WTC11 (cell line): ENCODE measurements around the gene DBX1.

Source experiments
- CREM ChIP-seq: sonication (generic); formaldehyde crosslinking; IDR thresholded peaks from 2 replicates; pipeline ENCODE4 v1.8.1; 2022; ENCODE audit warnings: mild to moderate bottlenecking, missing genetic modification reagents, moderate library complexity
- GRHL2 ChIP-seq: fragments of 250-450 bp; sonication (Bioruptor Pico); IDR thresholded peaks from 2 replicates; pipeline ENCODE4 v1.8.0; 2022; ENCODE audit warnings: mild to moderate bottlenecking, moderate library complexity; ENCODE audit not compliant: insufficient replicate concordance, severe bottlenecking
- IRF2 ChIP-seq: sonication (generic); formaldehyde crosslinking; IDR thresholded peaks from 2 replicates; pipeline ENCODE4 v1.8.0; 2022; ENCODE audit warnings: low read depth, missing genetic modification reagents, borderline replicate concordance
- RORB ChIP-seq: fragments of 250-450 bp; sonication (Bioruptor Pico); IDR thresholded peaks from 2 replicates; pipeline ENCODE4 v1.9.0; 2021; ENCODE audit warnings: mild to moderate bottlenecking
- TCF7 ChIP-seq: sonication (generic); formaldehyde crosslinking; IDR thresholded peaks from 2 replicates; pipeline ENCODE4 v1.8.0; 2022; ENCODE audit warnings: mild to moderate bottlenecking, low read depth, missing genetic modification reagents, moderate library complexity
- ZNF121 ChIP-seq: sonication (generic); formaldehyde crosslinking; IDR thresholded peaks from 2 replicates; pipeline ENCODE4 v1.8.0; 2023; ENCODE audit warnings: missing genetic modification reagents
- ZNF232 ChIP-seq: sonication (generic); formaldehyde crosslinking; IDR thresholded peaks from 2 replicates; pipeline ENCODE4 v1.8.0; 2022; ENCODE audit warnings: mild to moderate bottlenecking, missing genetic modification reagents
- TF ChIP-seq, protein P1 (sequence below): fragments of 200-600 bp; IDR thresholded peaks from 2 replicates; pipeline ENCODE4 v1.8.0; 2022; ENCODE audit warnings: antibody characterized with exemption
- TF ChIP-seq, protein P2 (sequence below): sonication (generic); formaldehyde crosslinking; conservative IDR thresholded peaks from 2 replicates; pipeline ENCODE4 v1.8.1; 2023; ENCODE audit warnings: mild to moderate bottlenecking, low read depth, missing genetic modification reagents, moderate library complexity
- TF ChIP-seq, protein P3 (sequence below): fragments of 250-450 bp; sonication (Bioruptor Pico); IDR thresholded peaks from 2 replicates; pipeline ENCODE4 v1.9.0; 2021; ENCODE audit warnings: mild to moderate bottlenecking, borderline replicate concordance
- TF ChIP-seq, protein P4 (sequence below): sonication (generic); formaldehyde crosslinking; IDR thresholded peaks from 2 replicates; pipeline ENCODE4 v1.8.1; 2022; ENCODE audit warnings: low read depth, mild to moderate bottlenecking, moderate library complexity, missing genetic modification reagents, borderline replicate concordance
- TF ChIP-seq, protein P5 (sequence below): sonication (generic); formaldehyde crosslinking; IDR thresholded peaks from 2 replicates; pipeline ENCODE4 v1.8.0; 2022; ENCODE audit warnings: mild to moderate bottlenecking, missing genetic modification reagents
- TF ChIP-seq, protein P6 (sequence below): sonication (generic); formaldehyde crosslinking; IDR thresholded peaks from 2 replicates; pipeline ENCODE4 v1.8.0; 2022; ENCODE audit warnings: mild to moderate bottlenecking, missing genetic modification reagents

DNA sequence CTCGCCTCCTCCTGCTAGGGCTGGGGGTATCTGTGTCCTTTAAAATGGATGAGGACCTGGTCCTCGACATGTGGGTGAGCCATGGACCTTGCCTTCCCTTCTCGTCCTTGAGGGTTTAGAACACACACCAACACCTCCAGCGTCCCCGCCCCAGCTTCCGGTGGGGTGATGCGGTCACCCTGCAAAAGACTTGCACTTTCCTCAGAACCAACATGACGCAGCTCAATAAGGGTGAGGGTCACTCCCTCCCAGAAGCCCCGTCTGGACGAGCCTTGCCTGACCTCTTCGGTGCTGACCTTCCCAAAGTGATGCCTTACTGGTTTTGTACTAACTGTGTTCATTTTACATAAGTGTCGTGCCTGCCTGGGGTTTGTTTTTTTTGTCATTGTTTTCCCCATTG is 41.0 kb downstream of the DBX1 start:
- TF ChIP-seq, protein P1, sequence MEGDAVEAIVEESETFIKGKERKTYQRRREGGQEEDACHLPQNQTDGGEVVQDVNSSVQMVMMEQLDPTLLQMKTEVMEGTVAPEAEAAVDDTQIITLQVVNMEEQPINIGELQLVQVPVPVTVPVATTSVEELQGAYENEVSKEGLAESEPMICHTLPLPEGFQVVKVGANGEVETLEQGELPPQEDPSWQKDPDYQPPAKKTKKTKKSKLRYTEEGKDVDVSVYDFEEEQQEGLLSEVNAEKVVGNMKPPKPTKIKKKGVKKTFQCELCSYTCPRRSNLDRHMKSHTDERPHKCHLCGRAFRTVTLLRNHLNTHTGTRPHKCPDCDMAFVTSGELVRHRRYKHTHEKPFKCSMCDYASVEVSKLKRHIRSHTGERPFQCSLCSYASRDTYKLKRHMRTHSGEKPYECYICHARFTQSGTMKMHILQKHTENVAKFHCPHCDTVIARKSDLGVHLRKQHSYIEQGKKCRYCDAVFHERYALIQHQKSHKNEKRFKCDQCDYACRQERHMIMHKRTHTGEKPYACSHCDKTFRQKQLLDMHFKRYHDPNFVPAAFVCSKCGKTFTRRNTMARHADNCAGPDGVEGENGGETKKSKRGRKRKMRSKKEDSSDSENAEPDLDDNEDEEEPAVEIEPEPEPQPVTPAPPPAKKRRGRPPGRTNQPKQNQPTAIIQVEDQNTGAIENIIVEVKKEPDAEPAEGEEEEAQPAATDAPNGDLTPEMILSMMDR, result no peak
- TF ChIP-seq CREM (CRISPR knock-in tag) (no peak), IRF2 (CRISPR knock-in tag) (no peak), RORB (no peak), TCF7 (CRISPR knock-in tag) (no peak), ZNF121 (CRISPR knock-in tag) (no peak), ZNF232 (CRISPR knock-in tag) (no peak), GRHL2 (CRISPR knock-in tag) (no peak)
- TF ChIP-seq, protein P2, sequence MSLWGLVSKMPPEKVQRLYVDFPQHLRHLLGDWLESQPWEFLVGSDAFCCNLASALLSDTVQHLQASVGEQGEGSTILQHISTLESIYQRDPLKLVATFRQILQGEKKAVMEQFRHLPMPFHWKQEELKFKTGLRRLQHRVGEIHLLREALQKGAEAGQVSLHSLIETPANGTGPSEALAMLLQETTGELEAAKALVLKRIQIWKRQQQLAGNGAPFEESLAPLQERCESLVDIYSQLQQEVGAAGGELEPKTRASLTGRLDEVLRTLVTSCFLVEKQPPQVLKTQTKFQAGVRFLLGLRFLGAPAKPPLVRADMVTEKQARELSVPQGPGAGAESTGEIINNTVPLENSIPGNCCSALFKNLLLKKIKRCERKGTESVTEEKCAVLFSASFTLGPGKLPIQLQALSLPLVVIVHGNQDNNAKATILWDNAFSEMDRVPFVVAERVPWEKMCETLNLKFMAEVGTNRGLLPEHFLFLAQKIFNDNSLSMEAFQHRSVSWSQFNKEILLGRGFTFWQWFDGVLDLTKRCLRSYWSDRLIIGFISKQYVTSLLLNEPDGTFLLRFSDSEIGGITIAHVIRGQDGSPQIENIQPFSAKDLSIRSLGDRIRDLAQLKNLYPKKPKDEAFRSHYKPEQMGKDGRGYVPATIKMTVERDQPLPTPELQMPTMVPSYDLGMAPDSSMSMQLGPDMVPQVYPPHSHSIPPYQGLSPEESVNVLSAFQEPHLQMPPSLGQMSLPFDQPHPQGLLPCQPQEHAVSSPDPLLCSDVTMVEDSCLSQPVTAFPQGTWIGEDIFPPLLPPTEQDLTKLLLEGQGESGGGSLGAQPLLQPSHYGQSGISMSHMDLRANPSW (CRISPR knock-in tag), result no peak
- TF ChIP-seq, protein P3, sequence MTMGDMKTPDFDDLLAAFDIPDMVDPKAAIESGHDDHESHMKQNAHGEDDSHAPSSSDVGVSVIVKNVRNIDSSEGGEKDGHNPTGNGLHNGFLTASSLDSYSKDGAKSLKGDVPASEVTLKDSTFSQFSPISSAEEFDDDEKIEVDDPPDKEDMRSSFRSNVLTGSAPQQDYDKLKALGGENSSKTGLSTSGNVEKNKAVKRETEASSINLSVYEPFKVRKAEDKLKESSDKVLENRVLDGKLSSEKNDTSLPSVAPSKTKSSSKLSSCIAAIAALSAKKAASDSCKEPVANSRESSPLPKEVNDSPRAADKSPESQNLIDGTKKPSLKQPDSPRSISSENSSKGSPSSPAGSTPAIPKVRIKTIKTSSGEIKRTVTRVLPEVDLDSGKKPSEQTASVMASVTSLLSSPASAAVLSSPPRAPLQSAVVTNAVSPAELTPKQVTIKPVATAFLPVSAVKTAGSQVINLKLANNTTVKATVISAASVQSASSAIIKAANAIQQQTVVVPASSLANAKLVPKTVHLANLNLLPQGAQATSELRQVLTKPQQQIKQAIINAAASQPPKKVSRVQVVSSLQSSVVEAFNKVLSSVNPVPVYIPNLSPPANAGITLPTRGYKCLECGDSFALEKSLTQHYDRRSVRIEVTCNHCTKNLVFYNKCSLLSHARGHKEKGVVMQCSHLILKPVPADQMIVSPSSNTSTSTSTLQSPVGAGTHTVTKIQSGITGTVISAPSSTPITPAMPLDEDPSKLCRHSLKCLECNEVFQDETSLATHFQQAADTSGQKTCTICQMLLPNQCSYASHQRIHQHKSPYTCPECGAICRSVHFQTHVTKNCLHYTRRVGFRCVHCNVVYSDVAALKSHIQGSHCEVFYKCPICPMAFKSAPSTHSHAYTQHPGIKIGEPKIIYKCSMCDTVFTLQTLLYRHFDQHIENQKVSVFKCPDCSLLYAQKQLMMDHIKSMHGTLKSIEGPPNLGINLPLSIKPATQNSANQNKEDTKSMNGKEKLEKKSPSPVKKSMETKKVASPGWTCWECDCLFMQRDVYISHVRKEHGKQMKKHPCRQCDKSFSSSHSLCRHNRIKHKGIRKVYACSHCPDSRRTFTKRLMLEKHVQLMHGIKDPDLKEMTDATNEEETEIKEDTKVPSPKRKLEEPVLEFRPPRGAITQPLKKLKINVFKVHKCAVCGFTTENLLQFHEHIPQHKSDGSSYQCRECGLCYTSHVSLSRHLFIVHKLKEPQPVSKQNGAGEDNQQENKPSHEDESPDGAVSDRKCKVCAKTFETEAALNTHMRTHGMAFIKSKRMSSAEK (CRISPR knock-in tag), result no peak
- TF ChIP-seq, protein P4, sequence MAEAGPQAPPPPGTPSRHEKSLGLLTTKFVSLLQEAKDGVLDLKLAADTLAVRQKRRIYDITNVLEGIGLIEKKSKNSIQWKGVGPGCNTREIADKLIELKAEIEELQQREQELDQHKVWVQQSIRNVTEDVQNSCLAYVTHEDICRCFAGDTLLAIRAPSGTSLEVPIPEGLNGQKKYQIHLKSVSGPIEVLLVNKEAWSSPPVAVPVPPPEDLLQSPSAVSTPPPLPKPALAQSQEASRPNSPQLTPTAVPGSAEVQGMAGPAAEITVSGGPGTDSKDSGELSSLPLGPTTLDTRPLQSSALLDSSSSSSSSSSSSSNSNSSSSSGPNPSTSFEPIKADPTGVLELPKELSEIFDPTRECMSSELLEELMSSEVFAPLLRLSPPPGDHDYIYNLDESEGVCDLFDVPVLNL (CRISPR knock-in tag), result no peak
- TF ChIP-seq, protein P5, sequence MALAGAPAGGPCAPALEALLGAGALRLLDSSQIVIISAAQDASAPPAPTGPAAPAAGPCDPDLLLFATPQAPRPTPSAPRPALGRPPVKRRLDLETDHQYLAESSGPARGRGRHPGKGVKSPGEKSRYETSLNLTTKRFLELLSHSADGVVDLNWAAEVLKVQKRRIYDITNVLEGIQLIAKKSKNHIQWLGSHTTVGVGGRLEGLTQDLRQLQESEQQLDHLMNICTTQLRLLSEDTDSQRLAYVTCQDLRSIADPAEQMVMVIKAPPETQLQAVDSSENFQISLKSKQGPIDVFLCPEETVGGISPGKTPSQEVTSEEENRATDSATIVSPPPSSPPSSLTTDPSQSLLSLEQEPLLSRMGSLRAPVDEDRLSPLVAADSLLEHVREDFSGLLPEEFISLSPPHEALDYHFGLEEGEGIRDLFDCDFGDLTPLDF (CRISPR knock-in tag), result no peak
- TF ChIP-seq, protein P6, sequence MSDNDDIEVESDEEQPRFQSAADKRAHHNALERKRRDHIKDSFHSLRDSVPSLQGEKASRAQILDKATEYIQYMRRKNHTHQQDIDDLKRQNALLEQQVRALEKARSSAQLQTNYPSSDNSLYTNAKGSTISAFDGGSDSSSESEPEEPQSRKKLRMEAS (CRISPR knock-in tag), result no peak
